NCI-H1436 treated with DMSO at 0.1 percent for 48 hours (cell line): Measurements from ENCODE around the gene ROPN1L.

ENCODE experiments used
- DNase-seq: peaks from one replicate; lab custom pipeline; 2025; lab: John Stamatoyannopoulos, UW

The ROPN1L gene

GRCh38 chr5:10431415-10431814, 10.3 kb upstream of the ROPN1L start:
- no peak for DNase-seq

- no peak for DNase-seq
These were observed 9.3 kb upstream of the ROPN1L start for GRCh38 chr5:10432059-10433008.

- no peak for DNase-seq
These were observed 7.3 kb upstream of the ROPN1L start for GRCh38 chr5:10434392-10434791.

GRCh38 chr5:10438301-10438700, 3.4 kb upstream of the ROPN1L start:
- no peak for DNase-seq

GRCh38 chr5:10439692-10440091, 2.0 kb upstream of the ROPN1L start:
- DNase-seq, result no peak

GRCh38 chr5:10440367-10440990, 1.2 kb upstream of the ROPN1L start:
- DNase-seq, result no peak

- no peak for DNase-seq
These were observed 335 bp downstream of the ROPN1L start for GRCh38 chr5:10441992-10442435.

GRCh38 chr5:10442576-10442975, 897 bp downstream of the ROPN1L start:
- no peak for DNase-seq

- no peak for DNase-seq
These were observed 3.7 kb downstream of the ROPN1L start for GRCh38 chr5:10445352-10445751.

- no peak for DNase-seq
These were observed 4.8 kb downstream of the ROPN1L start for GRCh38 chr5:10446490-10446889.

GRCh38 chr5:10447041-10447440, 5.4 kb downstream of the ROPN1L start:
- no peak for DNase-seq

GRCh38 chr5:10448754-10449360, 7.2 kb downstream of the ROPN1L start:
- no peak for DNase-seq

- DNase-seq, result no peak
These were observed 9.6 kb downstream of the ROPN1L start for GRCh38 chr5:10451137-10451824.

GRCh38 chr5:10452768-10453331, 11.2 kb downstream of the ROPN1L start:
- DNase-seq, result peak; percentile 8

GRCh38 chr5:10453545-10453944, 11.9 kb downstream of the ROPN1L start:
- DNase-seq, result no peak

- DNase-seq, result no peak
These were observed 13.1 kb downstream of the ROPN1L start for GRCh38 chr5:10454591-10455276.

- DNase-seq, result no peak
These were observed 13.6 kb downstream of the ROPN1L start for GRCh38 chr5:10455277-10455670.

GRCh38 chr5:10456583-10457420, 15.1 kb downstream of the ROPN1L start:
- DNase-seq, result no peak

- no peak for DNase-seq
These were observed 16.2 kb downstream of the ROPN1L start for GRCh38 chr5:10457682-10458574.
